Measurements from ENCODE around the gene TTC16.

GRCh38 chr9:127710204-127710783 is 5.6 kb upstream of the TTC16 start:
- TF ChIP-seq CTCF (IDR thresholded peaks at IDR 0.05; ENCODE audit: low read depth, low read length, missing input control) (no peak), ATF3 (IDR thresholded peaks at IDR 0.05) (no peak), MAX (IDR thresholded peaks at IDR 0.05) (no peak), SP1 (IDR thresholded peaks at IDR 0.05) (no peak), JUND (IDR thresholded peaks at IDR 0.05) (no peak), YY1 (IDR thresholded peaks at IDR 0.05) (no peak), RAD21 (IDR thresholded peaks at IDR 0.05) (no peak), TAF1 (conservative IDR thresholded peaks at IDR 0.05) (no peak), HNF4A (conservative IDR thresholded peaks at IDR 0.05) (no peak), REST (IDR thresholded peaks at IDR 0.05) (no peak), RXRA (IDR thresholded peaks at IDR 0.05) (no peak), GABPA (IDR thresholded peaks at IDR 0.05 in 1 of 2, conservative IDR thresholded peaks at IDR 0.05 in 1 of 2) (no peak)
